HG03354 (cell line): ENCODE data around the gene DNER.
"Not testable (repeated sequence)": the region's sequence is repeated elsewhere in the genome, so short reads cannot be mapped to it uniquely, and the experiment has no call there.

Source experiments
- ATAC-seq: cut with Tn5 transposase; IDR thresholded peaks from one replicate; pipeline ENCODE4 v1.9.1; 2021; ENCODE audit warnings: mild to moderate bottlenecking; ENCODE audit not compliant: unreplicated experiment, poor library complexity, severe bottlenecking

The DNER gene

DNA sequence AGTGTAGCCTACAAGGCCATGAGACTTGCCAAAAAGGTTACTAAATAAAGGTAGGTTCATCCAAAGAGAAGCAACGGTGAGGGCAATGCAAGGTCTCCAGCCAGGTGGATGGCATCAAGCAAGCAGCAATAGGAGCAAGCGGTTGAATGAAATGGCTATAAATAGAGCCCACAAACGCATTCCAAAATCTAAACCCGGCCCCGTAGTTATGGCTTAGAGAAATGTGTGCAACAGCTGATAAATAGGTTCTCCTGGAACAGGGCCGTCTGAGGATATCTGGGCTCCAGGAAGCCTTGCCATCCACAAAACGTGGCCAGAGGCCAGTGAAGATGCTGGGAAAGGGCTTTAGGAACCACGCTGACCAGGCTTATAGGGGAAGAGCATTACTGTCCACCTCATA, 297.2 kb downstream of the DNER start:
- no peak for ATAC-seq

DNA sequence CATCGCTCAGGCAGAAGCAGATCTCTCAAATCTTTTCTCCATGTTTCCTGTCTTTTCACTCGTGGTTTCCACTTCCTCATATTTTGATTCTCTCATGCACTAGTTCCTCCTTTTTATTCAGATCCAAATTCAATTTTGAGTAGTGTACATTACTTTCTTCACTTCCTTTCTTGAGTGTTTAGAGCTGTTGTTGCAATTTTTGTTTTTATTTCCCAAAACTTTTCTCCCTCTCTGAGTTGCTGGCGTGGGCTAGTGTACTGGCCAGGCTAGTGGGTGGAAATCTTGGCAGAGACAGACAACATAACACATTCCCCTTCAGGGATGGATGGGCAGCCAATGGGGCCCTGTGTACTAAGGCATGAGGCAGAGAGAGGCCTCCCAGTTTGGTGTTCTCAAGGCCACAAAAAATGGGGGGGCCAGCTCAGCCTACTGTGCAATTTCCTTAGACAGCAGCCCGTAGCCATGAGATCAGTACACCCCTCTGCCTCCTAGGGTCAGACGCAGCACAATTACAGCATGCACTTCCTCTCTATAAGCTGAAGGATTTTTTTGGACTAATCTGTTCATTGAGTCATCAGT, 298.1 kb downstream of the DNER start:
- no peak for ATAC-seq

DNA sequence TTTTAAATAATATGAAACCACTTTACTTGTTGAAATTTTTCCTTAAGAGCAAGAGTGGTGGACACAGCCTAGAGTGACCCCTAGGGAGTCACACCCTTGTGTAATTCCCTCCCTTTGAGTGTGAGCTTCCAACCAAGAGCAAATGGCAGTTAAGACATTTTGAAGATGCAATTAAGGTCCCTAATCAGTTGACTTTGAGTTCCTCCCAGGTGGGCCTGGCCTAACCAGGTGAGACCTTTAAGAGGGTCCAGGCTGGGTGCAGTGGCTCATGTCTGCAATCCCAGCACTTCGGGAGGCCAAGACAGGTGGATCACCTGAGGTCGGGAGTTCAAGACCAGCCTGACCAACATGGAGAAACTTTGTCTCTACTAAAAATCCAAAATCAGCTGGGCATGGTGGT, 299.7 kb downstream of the DNER start:
- ATAC-seq: no peak

DNA sequence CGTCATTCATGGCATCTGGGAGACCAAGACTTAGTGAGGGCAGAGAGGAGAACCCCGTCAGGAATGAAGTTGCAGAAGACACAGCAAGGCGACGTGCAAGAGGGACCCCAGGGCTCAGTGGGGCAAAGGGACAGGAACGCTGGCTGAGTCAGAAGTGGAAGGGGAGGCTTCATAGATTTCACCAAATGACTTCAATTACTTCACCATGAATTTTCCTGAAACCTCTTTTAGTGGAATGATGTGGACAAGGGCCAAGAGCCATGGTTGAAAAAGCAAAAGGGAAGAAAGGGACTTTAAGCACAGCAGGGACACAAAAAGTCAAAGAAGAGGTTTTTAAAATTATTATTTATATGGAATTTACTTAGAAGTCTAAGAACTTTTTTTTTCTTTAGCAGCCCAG, 301.7 kb downstream of the DNER start:
- no peak for ATAC-seq

DNA sequence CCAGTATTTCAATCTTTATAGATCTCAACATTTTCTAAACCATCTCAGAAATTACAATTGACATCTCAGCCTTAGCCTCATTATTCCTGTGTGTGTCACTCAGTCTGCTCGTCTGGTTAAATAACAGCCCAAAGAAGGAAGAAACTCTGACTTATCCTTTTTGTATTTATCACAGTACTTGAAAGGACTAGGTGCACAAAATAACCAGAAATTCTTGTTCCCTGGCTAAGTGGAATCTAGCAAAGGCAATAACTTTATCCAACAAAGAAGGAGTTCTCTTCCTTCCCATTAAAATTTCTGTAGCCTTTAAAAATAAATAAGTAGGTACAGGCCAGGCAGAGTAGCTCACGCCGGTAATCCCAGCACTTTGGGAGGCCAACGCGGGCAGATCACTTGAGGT, 303.4 kb downstream of the DNER start:
- ATAC-seq: no peak

DNA sequence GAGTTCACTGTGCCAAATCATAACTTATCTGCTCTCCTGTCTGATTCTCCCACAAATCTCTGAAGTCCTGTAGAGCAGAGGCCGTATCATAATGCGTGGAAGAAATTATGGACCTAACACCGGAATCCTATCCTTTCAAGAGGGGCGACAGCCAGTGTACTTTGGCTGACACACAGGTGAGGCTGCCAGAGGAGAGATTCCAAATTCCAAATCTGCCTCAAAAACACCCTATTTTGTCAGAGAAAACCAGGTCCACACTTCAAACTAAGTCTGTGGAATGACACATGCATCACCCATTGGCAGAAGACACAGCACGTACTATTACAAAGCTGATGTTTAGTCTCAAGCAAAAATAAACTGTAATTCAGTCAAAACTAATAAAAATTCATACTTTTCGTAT, 304.1 kb downstream of the DNER start:
- no peak for ATAC-seq

DNA sequence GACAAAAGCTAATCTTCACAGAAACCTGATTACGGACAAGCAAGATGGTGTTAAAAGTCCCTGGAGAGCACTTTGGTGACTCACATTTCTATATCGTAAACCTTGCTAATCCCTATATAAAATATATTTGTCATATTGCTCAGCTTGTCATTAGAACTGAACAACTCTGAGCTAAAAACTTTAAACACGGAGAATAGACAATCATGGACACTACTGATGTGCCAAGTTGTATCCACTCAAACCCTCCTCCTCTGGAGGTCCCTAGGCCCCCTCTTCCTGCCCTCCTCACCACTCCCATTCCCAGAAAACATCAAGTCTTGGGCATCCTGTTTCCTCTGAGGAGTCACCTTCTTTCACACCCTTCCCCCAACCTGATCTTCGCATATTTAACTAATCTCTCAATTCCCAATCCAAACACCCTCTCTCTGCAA, 304.6 kb downstream of the DNER start:
- ATAC-seq: no peak

DNA sequence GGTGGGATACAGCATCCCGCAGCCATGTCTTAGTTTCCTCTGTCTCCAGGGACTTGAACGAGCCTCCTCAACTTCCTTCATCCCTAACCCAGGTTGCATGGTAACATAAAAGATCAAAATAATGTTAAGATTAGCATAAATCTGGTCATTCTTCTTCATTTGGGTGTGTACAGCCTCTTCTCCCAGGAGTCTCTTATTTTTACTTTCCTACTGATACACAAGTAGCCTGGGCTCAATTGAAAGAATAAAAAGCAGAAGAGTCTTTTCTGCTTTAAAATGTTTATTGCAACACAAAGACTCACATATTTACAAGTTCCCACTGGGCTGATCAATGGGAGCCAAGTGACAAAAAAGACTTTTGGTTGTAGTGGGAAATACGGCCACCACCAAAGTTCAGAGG, 305.4 kb downstream of the DNER start:
- no peak for ATAC-seq

DNA sequence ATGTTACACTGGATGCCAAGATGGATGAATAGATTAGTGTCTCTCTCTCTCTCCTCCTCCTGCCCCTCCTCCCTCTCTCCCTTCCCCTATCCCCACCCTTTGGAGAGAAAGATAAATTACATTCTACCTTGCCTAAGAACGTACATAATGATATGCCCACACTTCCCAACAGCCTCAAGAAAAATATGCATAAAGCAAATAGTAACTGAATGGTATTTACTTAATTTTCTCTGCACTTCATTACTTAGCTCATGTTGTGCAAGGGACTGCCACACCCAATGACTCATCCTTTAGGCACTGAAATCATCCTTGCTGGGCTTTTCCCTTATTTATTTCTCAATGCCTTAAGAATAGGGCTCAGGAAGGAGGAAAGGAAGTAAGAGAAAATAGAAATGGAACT, 306.0 kb downstream of the DNER start:
- ATAC-seq: no peak

DNA sequence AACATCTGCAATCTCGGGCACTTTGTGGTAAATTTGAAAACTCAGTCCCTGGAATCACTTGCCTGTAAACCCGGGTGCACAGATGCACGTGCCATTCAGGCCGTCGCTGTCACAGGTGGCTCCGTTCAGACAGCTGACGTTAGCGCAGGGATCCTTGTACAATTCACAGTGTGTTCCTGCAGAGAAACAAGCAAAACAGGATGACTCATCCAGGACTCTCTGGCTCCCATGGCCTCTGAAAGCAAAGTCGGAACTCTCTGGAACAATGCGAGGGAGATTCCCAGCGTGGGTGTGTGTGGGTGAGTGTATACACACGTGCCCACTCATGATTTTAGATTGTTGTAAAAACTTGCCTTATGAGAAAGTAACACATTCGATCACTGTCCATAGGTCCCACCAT, 307.2 kb downstream of the DNER start:
- no peak for ATAC-seq

DNA sequence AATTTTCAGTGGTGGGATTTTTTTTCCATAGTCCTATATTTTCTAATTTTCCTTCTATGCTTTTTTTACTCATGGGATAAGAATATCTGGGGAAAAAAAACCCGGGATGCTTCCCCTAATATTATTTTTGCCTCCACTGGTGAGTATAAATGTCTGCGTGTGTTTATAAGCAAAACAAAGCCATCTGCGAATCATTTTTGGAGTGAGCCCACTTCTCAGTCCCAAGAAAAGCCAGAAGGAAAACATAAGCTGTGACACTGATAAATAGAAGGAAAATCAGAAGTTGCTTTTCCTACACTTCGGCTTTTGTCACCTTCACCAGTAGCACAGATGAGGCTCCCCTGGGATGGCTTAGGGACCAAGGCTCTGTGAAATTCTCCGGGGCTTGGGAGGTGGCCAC, 308.6 kb downstream of the DNER start:
- no peak for ATAC-seq

DNA sequence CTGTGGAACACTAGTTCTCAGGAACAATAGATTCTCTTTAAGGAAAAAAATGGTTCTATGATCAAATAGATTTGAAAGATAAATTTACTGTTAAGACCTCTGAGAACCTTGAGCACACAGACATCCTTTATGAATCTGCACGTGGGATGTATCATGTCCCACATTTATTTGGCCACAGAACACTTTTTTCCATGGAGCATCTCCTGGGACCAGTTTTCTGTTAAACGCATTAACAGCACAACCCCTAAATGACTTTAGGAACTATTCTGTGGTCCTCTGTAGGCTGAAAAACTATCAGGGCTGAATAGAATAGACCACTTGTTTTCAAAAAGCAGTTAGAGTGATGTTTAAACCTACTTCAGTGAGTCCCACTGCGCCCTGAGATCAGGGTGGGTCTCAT, 311.1 kb downstream of the DNER start:
- no peak for ATAC-seq

DNA sequence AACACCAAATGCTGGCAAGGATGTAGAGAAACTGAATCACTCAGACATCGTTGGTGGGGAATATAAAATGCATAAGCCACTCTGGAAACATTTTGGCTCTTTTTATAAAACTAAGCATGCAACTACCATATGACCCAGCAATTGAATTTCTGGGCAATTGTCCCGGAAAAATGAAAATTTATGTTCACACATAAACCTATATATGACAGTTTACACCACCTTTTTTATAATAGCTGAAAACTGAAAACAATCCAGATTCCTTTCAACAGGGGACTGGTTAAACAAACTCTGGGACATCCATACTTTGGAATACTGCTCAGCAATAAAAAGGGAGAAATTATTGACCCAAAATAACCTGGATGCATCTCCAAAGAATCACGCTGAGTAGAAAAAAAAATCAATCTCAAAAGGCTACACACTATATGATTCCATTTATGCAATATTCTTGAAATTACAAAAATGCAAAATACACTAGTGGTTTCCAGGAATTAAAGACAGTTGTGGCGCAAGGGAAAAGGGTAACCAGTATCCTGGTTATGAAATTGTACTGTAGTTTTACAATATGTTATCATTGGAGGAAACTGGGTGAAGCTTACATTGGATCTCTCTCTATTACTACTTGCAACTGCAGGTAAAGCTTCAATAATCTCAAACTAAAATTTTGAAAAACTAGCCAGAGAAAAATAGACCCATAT, 313.0 kb downstream of the DNER start:
- no peak for ATAC-seq

DNA sequence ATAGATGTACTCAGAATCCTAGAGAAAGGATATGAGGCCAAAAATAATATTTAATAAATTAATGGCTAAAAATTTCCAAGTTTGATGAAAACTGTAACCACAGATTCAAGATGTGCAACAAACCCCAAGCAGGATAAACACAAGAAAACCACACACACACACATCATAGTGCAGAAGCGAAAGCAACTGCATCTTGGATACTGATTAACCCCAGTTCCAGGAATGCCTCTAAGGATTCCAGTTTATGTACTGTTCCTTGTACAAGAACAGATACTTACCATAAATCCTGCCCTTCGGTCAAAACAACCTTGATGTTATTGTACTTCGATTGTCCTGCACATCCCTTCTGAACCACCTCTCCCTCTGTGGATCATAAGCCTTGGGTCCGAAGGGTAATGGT, 320.4 kb downstream of the DNER start:
- no peak for ATAC-seq

DNA sequence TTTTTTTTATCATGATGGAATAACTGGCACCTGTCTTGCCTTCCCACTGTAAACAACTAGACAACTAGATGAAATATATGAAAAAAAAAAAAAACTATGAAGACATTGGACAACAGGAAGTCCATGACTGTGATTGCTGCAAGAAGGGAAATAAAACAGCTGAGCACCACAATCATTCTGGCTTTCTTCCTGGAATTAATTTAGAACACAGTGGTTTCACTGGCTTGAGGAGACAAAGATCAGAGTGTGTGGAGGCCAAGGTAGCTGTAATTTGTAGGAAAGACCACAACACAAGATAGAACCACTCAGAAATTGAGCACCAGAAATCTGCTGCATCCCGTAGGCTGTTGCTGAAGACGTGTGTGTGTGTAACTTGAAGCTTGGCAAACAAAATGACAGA, 322.2 kb downstream of the DNER start:
- ATAC-seq: no peak

DNA sequence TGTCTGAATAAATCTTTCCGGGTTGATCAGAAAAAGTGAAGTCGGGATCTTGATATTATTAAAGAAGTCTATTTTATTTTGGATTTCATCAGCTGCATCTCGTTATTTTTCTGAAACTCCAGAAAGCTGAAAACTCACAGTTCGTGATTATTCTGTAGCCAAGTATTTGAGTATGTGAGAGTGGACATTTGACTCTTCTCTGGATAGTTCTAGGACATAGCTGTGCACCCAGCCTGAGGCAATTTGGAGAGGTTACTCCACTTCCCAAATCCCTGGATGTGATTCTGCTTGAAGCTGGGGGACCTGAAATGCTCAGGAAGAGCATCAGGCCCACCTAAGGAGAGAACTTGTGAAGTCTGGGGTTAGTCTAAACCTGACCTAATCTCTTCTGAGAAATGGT, 325.6 kb downstream of the DNER start:
- no peak for ATAC-seq

DNA sequence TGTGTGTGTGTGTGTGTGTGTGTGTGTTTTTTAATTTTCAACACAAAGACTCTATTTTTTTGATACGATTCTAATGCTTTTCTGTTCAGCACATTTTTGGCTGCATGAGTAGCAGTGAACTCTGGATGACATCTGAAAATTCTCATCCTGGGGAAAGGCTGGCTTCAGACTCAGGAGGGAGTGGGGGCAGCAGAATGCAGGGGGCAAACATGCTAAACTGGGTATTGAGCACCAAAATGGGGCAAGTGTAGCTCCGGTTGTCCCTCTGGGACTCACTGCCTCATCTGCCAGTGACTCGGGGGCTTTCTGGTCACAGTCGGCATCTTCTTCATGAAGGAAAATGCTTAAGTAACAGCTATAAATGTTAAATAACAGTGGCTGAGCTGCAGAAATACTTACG, 326.5 kb downstream of the DNER start:
- ATAC-seq: no peak

DNA sequence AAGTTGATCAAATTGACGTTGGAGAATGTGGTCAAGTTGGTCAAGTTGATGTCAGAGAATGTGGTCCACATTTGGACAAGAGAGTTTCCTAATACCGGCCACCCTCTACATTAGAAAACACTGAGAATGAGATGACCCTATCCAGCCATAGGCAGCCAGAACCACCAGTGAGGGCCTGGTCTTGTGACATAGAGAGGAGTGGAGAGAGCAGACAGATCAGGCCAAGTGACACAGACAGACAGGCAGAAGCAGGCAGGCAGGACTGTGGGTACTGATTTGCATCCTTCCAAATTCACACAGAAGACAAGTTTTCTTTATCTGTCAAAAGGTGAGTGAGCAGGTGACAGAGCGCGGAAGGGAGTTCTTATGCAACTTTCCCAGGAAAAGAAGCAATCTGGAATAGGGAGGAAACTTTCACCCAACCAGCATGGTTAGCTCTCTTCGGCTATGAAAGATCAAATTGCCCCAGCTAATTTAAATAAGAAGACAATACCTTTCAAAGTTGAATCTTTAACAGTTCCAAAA, 334.2 kb downstream of the DNER start:
- ATAC-seq: no peak

DNA sequence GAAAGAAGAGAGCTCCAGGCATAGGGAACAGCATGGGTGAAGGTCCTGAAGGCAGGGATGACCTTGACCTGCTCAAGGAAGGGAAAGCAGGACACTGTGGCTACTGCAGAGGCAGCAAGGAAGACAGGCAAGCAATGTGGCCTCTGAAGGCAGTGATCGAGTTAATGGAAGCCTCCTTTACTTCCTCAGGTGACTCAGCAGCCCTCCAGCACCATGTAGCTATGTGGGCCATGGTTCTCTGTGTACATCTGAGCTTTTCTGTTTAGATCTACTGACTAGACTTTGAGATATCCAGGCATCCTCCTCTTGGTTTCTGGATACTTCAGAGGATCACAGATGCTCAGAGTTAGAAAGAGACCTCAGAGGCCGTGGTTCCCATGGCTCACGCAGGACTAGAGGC, 336.0 kb downstream of the DNER start:
- no peak for ATAC-seq

DNA sequence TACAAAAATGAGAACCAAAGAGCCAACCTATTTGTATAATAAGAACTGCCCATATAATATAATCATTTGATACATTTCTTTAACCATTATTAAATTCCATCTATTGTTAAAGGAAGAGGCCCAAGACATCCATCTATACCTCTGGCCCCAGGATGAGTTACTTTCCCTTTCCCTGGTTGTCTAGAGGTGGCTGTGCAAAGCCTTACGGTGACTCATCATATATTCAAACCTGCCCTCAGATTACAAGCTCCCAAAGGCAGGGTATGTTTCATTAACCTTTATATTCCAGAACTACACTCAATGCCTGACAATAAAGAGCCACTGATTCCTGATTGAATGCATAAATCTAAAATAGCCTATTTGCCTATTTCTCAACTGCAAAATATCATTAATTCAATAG, 337.5 kb downstream of the DNER start:
- no peak for ATAC-seq

DNA sequence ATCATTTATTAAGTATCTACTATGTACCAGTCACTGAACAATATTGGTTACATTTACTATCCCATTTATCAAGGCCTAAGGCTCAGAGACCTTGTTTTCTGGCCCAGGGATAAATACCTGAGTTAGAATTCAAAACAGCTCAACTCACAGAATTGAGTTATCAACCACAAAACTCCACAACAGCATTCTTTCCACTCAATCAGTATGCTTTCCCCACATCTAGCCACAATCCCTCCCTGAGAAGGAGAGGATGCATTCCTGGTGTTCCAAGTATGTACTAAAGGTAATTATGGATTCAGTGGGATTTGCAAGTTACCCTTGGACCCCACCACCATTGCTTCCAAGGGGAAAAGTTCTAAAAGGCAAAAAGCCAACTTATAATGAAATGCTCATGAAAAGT, 339.1 kb downstream of the DNER start:
- ATAC-seq: no peak

DNA sequence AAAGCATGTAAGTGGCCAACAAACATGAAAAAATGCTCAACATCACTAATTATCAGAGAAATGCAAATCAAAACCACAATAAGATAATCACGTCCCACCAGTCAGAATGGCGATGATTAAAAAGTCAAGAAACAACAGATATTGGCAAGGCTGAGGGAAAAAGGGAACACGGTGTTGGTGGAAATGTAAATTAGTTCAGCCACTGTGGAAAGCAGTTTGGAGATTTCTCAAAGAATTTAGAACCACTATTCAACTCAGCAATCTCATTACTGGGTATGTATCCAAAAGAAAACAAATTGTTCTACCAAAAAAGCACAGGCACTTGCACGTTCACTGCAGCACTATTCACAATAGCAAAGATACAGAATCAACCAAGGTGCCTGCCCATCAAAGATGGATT, 341.0 kb downstream of the DNER start:
- ATAC-seq: not testable (repeated sequence)
